ENCODE data around the gene GLG1.
"Not testable (repeated sequence)": the region's sequence is repeated elsewhere in the genome, so short reads cannot be mapped to it uniquely, and the experiment has no call there.

GLG1 gene

GRCh38 chr16:74400238-74400637, 206.7 kb downstream of the GLG1 start:
- DNase-seq: not testable (repeated sequence)

DNA sequence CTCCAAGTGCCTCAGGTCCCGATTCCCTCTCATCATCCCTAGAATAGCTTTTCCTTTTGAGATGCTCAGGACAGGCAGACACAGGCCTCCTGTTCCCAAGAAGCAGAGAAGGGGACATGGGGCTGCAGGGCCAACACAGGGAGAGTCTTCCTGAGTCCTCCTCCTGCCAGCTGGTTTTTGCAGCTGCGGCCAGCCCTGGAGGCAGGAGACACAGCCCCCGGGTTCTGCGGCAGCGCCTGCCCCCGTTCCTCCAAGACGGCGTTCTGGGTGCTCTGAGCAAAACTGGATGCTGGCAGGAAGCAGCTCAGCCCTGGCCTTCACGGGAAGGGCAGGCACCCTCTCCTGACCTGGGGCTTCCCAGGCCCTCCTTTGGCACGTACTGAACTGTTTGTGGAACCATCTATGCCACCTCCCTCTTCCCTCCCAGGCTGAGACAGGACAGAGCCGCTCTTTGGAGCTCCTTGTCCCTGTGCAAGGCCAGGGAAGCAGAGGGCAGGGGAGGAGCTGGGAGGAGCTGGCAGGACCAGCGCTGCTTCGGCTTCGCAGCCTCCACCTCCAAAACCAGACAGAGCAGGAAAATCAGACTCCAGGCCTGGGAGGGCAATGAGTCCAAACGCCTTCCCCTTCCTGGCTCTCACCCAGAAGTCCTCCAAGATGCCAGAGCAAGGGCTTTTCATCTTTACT, 208.6 kb downstream of the GLG1 start:
- not testable (repeated sequence) for DNase-seq
